HCT116 (cell line): ENCODE results near the gene AP2A1.

Experiments used
- CBX3 ChIP-seq: IDR thresholded peaks from 2 replicates; pipeline ENCODE4 v1.6.1; 2012; ENCODE audit warnings: low read depth
- CEBPB ChIP-seq: IDR thresholded peaks from 2 replicates; pipeline ENCODE4 v1.6.1; 2012; ENCODE audit warnings: low read depth
- ELF1 ChIP-seq: IDR thresholded peaks from 2 replicates; pipeline ENCODE4 v1.6.1; 2012; ENCODE audit warnings: low read depth, borderline replicate concordance
- EZH2 ChIP-seq: fragments of 200-600 bp; sonication (generic); IDR thresholded peaks from 2 replicates; pipeline ENCODE4 v1.6.1; 2017; ENCODE audit warnings: antibody characterized with exemption, mixed run types
- EZH2phosphoT487 ChIP-seq: fragments of 200-600 bp; IDR thresholded peaks from 2 replicates; pipeline ENCODE4 v1.6.1; 2018; ENCODE audit warnings: antibody characterized with exemption, borderline replicate concordance
- POLR2A ChIP-seq: IDR thresholded peaks from 2 replicates; pipeline ENCODE4 v1.7.0; 2011; ENCODE audit warnings: borderline replicate concordance; ENCODE audit not compliant: insufficient read depth, insufficient read length; ENCODE audit errors: extremely low read depth
- POLR2AphosphoS5 ChIP-seq: IDR thresholded peaks from 2 replicates; pipeline ENCODE4 v1.6.1; 2011; ENCODE audit warnings: mild to moderate bottlenecking, low read depth, low read length, moderate library complexity
- SRF ChIP-seq: IDR thresholded peaks from 2 replicates; pipeline ENCODE4 v1.6.1; 2012; ENCODE audit warnings: low read depth
- ZFX ChIP-seq: fragments of 450-650 bp; IDR thresholded peaks from 2 replicates; pipeline ENCODE4 v1.6.1; 2017
- TF ChIP-seq, protein P1 (sequence below), 3 experiments: fragments of 200-600 bp in 1 of 3; sonication (generic) in 1 of 3; IDR thresholded peaks in 2 of 3; conservative IDR thresholded peaks in 1 of 3; 2 replicates each; pipeline ENCODE4 v1.5.1; 2012 to 2017; ENCODE audit warnings: low read depth in 2 of 3, low read length in 2 of 3, antibody characterized with exemption in 1 of 3, borderline replicate concordance in 1 of 3, control low read depth in 1 of 3, mild to moderate bottlenecking in 1 of 3, mixed read lengths in 1 of 3, mixed run types in 1 of 3, moderate library complexity in 1 of 3; ENCODE audit not compliant: insufficient read depth in 1 of 3

- TF ChIP-seq CEBPB: no peak
- TF ChIP-seq POLR2A: no peak
- TF ChIP-seq ELF1: no peak
- no peak for TF ChIP-seq ZFX
- TF ChIP-seq, protein P1, sequence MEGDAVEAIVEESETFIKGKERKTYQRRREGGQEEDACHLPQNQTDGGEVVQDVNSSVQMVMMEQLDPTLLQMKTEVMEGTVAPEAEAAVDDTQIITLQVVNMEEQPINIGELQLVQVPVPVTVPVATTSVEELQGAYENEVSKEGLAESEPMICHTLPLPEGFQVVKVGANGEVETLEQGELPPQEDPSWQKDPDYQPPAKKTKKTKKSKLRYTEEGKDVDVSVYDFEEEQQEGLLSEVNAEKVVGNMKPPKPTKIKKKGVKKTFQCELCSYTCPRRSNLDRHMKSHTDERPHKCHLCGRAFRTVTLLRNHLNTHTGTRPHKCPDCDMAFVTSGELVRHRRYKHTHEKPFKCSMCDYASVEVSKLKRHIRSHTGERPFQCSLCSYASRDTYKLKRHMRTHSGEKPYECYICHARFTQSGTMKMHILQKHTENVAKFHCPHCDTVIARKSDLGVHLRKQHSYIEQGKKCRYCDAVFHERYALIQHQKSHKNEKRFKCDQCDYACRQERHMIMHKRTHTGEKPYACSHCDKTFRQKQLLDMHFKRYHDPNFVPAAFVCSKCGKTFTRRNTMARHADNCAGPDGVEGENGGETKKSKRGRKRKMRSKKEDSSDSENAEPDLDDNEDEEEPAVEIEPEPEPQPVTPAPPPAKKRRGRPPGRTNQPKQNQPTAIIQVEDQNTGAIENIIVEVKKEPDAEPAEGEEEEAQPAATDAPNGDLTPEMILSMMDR (IDR thresholded peaks at IDR 0.05 in 2 of 3, conservative IDR thresholded peaks at IDR 0.05 in 1 of 3; ENCODE audit: borderline replicate concordance in 1 of 3, insufficient read depth in 1 of 3, low read depth in 2 of 3, low read length in 2 of 3): no peak
- TF ChIP-seq EZH2: no peak
- no peak for TF ChIP-seq CBX3
- TF ChIP-seq SRF: no peak
- TF ChIP-seq POLR2AphosphoS5: no peak
- TF ChIP-seq EZH2phosphoT487: no peak
These were observed 47.2 kb downstream of the AP2A1 start for GRCh38 chr19:49814010-49814409.
